GM12878 (cell line): Measurements from ENCODE around the gene SPINK4.

Source experiments
- CBX3 ChIP-seq: fragments of 200-600 bp; sonication (generic); IDR thresholded peaks from 2 replicates; pipeline ENCODE4 v1.6.1; 2016; ENCODE audit warnings: low read depth, borderline replicate concordance
- CTCF ChIP-seq, 3 experiments: IDR thresholded peaks in 2 of 3; conservative IDR thresholded peaks in 1 of 3; 2 replicates each; pipeline ENCODE4 v1.5.1; 2011; ENCODE audit warnings: low read depth in 3 of 3, low read length in 3 of 3, mild to moderate bottlenecking in 3 of 3, control low read depth in 2 of 3, moderate library complexity in 2 of 3, inconsistent platforms in 1 of 3, mixed read lengths in 1 of 3; ENCODE audit not compliant: control insufficient read depth in 2 of 3, insufficient read depth in 1 of 3; ENCODE audit errors: extremely low read depth in 1 of 3
- ETV6 ChIP-seq, 2 experiments: fragments of 450-650 bp in 1 of 2; IDR thresholded peaks in 1 of 2; conservative IDR thresholded peaks in 1 of 2; 2 replicates each; pipeline ENCODE4 v1.6.1; 2014; ENCODE audit warnings: antibody characterized with exemption in 1 of 2, borderline replicate concordance in 1 of 2, low read depth in 1 of 2, mild to moderate bottlenecking in 1 of 2, moderate library complexity in 1 of 2
- GATAD2B ChIP-seq: fragments of 450-650 bp; conservative IDR thresholded peaks from 2 replicates; pipeline ENCODE4 v1.6.1; 2017; ENCODE audit warnings: low read depth, mild to moderate bottlenecking, moderate library complexity
- MEF2A ChIP-seq: IDR thresholded peaks from 2 replicates; pipeline ENCODE4 v1.6.1; 2011; ENCODE audit warnings: low read depth, mild to moderate bottlenecking, low read length, moderate library complexity; ENCODE audit not compliant: insufficient read depth
- NR2F1 ChIP-seq: fragments of 450-650 bp; conservative IDR thresholded peaks from 2 replicates; pipeline ENCODE4 v1.6.1; 2017; ENCODE audit warnings: mild to moderate bottlenecking
- POLR2A ChIP-seq: IDR thresholded peaks from 2 replicates; pipeline ENCODE4 v1.6.1; 2011; ENCODE audit warnings: low read depth, mild to moderate bottlenecking, low read length
- POLR2AphosphoS5 ChIP-seq: IDR thresholded peaks from 2 replicates; pipeline ENCODE4 v1.6.1; 2011; ENCODE audit warnings: mild to moderate bottlenecking, low read length, inconsistent platforms
- TBL1XR1 ChIP-seq: IDR thresholded peaks from 2 replicates; pipeline ENCODE4 v1.6.1; 2012; ENCODE audit warnings: low read depth, low read length, improper control_type of control experiment
- YY1 ChIP-seq: IDR thresholded peaks from 2 replicates; pipeline ENCODE4 v1.6.1; 2011; ENCODE audit warnings: low read depth, mild to moderate bottlenecking, low read length
- TF ChIP-seq, protein P1 (sequence below): fragments of 450-650 bp; IDR thresholded peaks from 2 replicates; pipeline ENCODE4 v1.6.1; 2017; ENCODE audit warnings: mild to moderate bottlenecking

DNA sequence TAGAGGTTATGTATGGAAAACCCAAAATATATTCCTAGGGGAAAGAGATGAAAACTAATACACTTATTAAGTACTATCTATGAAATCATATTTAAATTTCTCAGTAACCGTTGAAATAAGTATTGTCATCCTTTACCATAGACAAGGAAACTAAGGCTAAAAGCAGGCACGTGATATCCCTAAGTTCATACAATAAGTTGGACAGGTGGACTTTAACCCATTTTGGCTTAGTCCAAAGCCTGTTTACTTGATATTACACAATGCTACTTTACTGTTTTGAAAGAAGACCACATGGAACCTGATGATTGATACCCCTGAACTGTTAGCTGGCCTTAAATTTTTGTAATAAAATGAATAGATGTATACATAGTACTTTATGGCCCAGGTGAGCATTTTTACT is 53.8 kb downstream of the SPINK4 start:
- no peak for TF ChIP-seq POLR2A
- TF ChIP-seq CTCF (IDR thresholded peaks at IDR 0.05 in 2 of 3, conservative IDR thresholded peaks at IDR 0.05 in 1 of 3; ENCODE audit: control insufficient read depth in 2 of 3, extremely low read depth in 1 of 3, insufficient read depth in 1 of 3, low read depth in 3 of 3, low read length in 3 of 3), result no peak
- no peak for TF ChIP-seq POLR2AphosphoS5
- TF ChIP-seq MEF2A, result no peak
- no peak for TF ChIP-seq ETV6 (conservative IDR thresholded peaks at IDR 0.05 in 1 of 2, IDR thresholded peaks at IDR 0.05 in 1 of 2; ENCODE audit: borderline replicate concordance in 1 of 2, low read depth in 1 of 2)
- no peak for TF ChIP-seq NR2F1
- TF ChIP-seq CBX3, result no peak
- TF ChIP-seq, protein P1, sequence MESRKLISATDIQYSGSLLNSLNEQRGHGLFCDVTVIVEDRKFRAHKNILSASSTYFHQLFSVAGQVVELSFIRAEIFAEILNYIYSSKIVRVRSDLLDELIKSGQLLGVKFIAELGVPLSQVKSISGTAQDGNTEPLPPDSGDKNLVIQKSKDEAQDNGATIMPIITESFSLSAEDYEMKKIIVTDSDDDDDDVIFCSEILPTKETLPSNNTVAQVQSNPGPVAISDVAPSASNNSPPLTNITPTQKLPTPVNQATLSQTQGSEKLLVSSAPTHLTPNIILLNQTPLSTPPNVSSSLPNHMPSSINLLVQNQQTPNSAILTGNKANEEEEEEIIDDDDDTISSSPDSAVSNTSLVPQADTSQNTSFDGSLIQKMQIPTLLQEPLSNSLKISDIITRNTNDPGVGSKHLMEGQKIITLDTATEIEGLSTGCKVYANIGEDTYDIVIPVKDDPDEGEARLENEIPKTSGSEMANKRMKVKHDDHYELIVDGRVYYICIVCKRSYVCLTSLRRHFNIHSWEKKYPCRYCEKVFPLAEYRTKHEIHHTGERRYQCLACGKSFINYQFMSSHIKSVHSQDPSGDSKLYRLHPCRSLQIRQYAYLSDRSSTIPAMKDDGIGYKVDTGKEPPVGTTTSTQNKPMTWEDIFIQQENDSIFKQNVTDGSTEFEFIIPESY, result no peak
- no peak for TF ChIP-seq GATAD2B
- TF ChIP-seq YY1, result no peak
- no peak for TF ChIP-seq TBL1XR1
